NCI-H2227 (cell line): ENCODE data around the gene SCAF11.
"Not testable (repeated sequence)": the region's sequence is repeated elsewhere in the genome, so short reads cannot be mapped to it uniquely, and the experiment has no call there.

ENCODE experiments used
- DNase-seq: peaks from one replicate; lab custom pipeline; 2025; ENCODE audit not compliant: unreplicated experiment; lab: John Stamatoyannopoulos, UW

The SCAF11 gene

GRCh38 chr12:45990468-45991283, at the start of gene SCAF11:
TSS of gene SCAF11 (minus strand) at chr12:45990574. CDS start at chr12:45964167, 26,407 bp downstream.
- peak; percentile 99 for DNase-seq

DNA sequence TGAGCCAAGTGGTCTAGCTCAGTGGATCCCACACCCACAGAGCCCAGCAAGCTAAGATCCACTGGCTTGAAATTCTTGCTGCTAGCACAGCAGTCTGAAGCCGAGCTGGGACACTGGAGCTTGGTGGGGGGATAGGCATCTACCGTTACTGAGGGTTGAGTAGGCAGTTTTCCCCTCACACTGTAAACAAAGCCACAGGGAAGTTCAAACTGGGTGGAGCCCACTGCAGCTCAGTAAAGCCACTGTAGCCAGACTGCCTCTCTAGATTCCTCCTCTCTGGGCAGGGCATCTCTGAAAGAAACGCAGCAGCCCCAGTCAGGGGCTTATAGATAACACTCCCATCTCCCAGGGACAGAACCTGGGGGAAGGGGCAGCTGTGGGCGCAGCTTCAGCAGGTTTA, 46.7 kb upstream of the SCAF11 start:
- DNase-seq = not testable (repeated sequence)

GRCh38 chr12:46027172-46027571, 36.8 kb upstream of the SCAF11 start:
- DNase-seq = no peak

GRCh38 chr12:46024099-46024498, 33.7 kb upstream of the SCAF11 start:
- DNase-seq = no peak

DNA sequence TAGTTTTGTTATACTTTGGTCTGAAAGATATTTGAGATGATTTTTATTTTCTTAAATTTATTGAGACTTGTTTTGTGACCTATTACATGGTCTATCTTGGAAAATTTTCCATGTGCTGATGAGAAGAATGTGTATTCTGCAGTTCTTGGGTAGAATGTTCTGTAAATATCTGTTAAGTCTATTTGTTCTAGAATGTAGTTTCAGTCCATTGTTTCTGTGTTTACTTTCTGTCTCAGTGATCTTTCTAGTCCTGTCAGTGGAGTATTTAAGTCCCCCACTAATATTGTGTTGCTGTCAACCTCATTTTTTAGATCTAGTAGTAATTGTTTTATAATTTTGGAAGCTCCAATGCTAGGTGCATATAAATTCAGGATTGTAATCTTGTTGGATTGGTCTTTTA, 30.4 kb upstream of the SCAF11 start:
- DNase-seq = no peak

GRCh38 chr12:46018712-46019111, 28.3 kb upstream of the SCAF11 start:
- not testable (repeated sequence) for DNase-seq

GRCh38 chr12:46017866-46018375, 27.5 kb upstream of the SCAF11 start:
- DNase-seq = not testable (repeated sequence)

- no peak for DNase-seq
Measured at GRCh38 chr12:46005823-46006222, 15.4 kb upstream of the SCAF11 start.

DNA sequence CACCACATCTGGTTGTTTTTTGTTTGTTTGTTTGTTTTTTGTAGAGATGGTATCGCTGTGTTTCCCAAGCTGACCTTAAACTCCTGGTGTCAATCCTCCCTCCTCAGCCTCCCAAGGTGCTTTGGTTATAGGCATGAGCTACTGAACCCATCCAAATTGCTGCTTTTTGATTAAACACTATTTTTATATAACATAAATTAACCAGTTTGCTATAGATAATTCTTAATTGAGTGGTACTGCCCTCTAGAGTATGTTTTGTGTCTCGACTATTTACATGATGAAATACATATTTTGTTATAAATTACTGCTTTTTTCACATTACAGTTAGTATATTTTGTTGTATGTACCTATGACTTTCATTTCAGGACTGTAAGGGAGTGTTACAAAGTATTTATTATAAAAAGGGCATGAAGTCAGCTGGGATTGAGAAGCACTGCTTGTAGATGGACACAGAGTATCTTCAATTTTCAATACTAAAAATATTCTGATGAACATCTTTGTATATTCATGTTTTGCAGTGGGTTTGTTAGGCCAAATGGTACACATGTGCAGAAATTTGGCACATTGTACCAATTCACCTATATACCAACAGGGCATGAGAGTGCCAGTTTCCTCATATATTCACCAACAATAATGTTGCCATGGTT, 14.9 kb upstream of the SCAF11 start:
- DNase-seq = no peak

DNA sequence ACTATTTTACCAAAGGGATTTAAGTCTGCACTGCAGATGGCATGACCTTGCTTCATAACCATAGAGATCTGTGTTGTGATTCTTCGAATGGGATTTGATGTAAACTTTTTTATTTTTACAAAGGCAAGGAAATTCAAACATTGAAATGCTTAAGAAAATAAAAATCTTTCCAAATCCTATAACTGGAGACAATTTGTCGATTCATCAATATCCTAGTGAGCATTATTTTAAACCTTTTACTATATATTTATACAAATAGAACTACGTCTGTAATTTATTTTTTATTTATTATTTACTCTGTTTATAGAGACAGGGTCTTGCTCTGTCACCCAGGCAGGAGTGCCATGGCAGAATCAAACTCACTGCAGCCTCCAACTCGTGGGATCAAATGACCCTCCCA, 14.3 kb upstream of the SCAF11 start:
- no peak for DNase-seq

DNA sequence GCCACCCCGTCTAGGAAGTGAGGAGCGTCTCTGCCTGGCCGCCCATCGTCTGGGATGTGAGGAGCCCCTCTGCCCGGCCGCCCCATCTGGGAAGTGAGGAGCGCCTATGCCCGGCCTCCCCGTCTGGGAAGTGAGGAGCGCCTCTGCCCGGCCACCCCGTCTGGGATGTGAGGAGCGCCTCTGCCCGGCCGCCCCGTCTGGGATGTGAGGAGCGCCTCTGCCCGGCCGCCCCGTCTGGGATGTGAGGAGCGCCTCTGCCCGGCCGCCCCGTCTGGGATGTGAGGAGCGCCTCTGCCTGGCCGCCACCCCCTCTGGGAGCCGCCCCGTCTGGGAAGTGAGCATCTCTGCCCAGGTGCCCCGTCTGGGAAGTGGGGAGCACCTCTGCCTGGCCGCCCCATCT, 9.7 kb upstream of the SCAF11 start:
- DNase-seq = not testable (repeated sequence)

- no peak for DNase-seq
Measured at GRCh38 chr12:45994736-45995135, 4.4 kb upstream of the SCAF11 start.

- DNase-seq = peak; percentile 76
Measured at GRCh38 chr12:45991284-45992249, 1.2 kb upstream of the SCAF11 start.

DNA sequence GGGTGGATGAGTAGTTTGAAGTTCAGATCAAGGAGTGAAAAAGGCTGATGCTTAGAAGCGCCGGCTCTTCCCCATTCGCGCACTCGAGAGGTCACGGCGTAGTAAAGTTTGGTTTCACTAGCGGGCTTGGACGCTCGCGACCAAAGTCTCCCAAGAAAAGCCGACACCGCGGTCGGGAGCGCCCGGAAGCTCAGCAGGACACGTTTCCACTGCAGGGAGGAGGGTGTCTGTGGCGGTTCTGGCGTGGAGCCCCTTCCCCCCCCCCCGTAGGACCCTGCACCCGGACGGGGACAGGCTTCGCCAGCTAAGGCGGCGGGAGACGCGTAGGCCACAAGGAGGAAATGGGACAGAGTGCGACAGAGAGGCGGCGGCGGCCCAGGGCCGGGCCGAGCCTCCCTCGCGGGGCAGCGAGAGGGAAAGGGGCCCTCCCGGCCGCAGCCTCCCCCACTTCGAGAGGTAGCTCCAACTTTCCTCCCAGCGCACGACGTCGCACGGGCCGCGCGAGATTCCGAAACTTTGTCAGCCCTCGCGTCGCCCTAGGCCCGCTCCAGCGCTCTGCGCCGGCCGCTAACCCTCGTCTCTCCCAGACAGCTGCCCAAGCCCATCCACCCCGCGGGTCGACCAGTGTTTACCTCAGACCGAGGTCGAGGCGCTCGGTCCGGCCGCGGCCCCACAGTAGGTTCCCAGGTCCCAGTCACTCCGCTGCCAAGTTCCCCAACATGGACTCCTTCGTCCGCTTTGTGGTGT, 480 bp downstream of the SCAF11 start:
- DNase-seq = peak; percentile 51

DNA sequence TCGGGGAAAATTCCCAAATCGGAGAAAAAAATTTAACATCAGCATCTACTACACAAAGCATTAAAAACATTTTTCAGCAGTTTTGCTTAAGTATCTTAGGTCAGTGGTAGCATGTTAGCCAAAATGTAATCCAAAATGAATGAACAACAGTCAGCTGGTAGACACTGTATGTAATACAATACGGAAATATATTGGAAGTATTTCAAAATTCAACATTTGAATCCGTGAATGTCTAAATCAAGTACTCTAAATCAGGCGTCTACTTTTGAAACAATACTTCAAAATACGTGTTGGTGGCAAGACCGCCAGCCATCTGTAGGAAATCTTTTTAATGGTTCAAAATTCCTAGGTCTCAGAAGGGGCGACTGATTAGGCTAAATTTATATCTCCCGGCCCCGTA, 1.1 kb downstream of the SCAF11 start:
- DNase-seq = no peak

GRCh38 chr12:45988264-45988663, 2.1 kb downstream of the SCAF11 start:
- DNase-seq = no peak

DNA sequence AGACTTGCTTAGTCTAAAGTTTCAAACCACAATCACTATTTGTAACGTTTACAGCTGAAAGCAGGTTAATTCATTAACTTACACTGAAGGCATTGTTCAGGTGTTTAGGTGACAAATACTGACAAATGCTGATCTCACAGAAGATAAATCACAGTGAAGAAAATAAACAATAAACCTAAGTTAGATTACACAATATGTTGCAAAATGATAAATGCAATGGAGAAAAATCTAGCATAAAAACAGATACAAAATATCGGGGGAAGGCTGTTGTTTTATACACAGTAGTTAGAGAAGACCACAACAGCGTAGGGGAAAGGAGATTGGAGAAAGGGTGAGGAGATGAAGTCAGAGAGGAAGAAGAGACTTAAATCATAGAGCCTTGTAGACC, 3.0 kb downstream of the SCAF11 start:
- DNase-seq = no peak

DNA sequence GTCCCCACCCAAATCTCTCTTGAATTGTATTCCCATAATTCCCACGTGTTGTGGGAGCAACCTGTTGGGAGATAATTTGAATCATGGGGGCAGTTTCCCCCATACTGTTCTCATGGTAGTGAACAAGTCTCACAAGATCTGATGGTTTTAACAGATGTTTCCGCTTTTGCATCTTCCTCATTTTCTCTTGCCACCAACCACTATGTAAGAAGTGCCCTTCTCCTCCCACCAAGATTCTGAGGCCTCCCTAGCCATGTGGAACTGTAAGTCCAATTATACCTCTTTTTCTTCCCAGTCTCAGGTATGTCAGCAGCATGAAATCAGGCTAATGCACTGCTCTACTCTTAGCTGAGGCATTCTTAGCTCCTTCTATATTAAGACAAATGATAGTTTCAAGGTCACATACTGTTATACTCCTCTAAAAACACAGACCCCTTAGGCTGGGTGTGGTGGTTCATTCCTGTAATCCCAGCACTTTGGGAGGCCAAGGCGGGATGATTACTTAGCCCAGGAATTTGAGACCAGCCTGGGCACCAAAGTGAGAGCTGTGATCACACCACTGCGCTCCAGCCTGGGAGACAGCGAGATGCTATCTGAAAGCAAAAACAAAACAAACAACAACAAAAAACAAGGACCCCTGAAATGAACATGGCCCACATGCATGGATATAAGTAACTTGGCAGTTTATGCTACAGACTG, 3.6 kb downstream of the SCAF11 start:
- DNase-seq = no peak

- DNase-seq = no peak
Measured at GRCh38 chr12:45981075-45981837, 9.1 kb downstream of the SCAF11 start.
